ENCODE data around the gene SLC9C1.

Gene SLC9C1

DNA sequence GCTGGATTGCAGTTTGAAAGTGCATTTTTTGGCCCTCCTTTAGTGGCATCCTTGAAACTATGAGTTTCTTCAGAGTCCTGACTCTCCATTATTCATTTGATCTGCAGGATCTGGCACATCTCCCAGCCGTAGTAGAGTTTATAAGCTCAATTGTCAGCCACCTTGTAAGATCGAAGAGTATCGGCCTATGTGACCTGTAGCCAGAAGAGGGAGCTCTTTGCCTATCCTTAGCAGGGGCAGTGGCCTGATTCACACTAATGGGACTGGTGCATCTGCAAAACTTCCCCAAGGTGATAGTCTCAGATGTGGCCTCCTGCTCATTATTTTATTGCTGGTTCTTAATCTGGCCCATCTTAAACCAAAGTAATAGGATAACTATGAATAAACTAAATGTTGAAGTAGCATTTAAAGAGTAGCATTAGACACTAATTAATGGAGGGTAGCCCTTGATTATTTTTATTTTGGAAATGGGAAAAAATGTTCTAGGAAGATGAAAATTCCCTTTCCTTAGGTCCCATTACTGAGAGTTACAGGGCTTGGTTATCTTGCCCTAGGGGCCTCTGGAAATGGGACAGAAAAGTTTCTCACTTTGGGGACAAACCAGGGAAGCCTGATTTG is 182.1 kb downstream of the SLC9C1 start:
- Mint-ChIP-seq H3K36me3 (ENCODE audit: low read depth) (no peaks in the 10 kb centered on the region), H3K9me3 (no peaks in the 10 kb centered on the region), H3K27ac (no peak overlapping the region), H3K27me3 (peaks cover 14% of the 10 kb centered on the region), H3K4me1 (ENCODE audit: low read depth) (peaks cover 8% of the 10 kb centered on the region), H3K4me3 (no peak overlapping the region)
- intact Hi-C loops (cut with micrococcal nuclease) = loop anchor here (5.0 kb wide), 2 partner anchors 215 to 405 kb away; no protein-coding TSS in a partner anchor

DNA sequence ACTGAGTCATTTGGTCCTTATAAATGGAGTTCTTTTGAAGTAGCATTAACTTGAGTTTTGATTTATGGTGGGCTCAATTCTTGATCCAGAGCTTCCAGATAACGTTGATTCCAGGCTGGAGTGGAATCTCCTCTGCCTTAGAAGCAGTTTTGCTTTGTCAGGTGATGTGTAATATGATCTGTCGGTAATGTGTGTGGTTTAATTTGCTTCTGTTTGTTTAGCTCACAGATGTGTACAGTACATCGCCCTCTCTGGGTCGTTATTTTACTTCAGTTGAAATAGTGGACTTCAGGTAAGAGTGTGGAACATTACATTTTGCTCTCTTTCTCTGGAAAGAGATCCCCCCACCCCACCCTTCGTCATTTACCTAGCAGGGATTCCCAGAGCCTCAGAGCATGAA is 184.7 kb downstream of the SLC9C1 start:
- H3K27ac Mint-ChIP-seq = no peak overlapping the region
- no peaks in the 10 kb centered on the region for H3K36me3 Mint-ChIP-seq (ENCODE audit: low read depth)
- intact Hi-C loops (cut with micrococcal nuclease) = no loop called here
- H3K27me3 Mint-ChIP-seq = peaks cover 19% of the 10 kb centered on the region
- H3K4me1 Mint-ChIP-seq (ENCODE audit: low read depth) = no peaks in the 10 kb centered on the region
- H3K9me3 Mint-ChIP-seq = no peaks in the 10 kb centered on the region
- no peak overlapping the region for H3K4me3 Mint-ChIP-seq

DNA sequence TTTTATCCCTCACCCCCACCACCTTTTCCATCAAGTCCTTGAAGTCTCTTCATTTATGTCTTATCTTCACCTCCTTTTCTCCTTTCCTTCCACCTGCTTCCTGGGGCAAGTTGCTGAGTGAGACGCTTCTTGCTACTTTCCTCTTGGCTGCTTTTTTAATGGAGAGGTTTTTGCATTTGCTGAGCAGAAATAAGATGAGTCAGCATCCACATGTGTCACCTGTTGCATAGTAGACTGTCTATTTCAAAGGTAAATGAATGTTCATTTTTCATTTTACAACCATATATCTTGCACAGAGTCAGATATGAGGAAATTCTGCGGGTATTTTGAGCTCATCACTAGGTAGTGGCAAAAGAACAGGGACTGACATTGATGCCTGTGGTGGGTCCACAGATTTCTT is 189.2 kb downstream of the SLC9C1 start:
- intact Hi-C loops (cut with micrococcal nuclease) = no loop called here
- H3K9me3 Mint-ChIP-seq = no peaks in the 10 kb centered on the region
- no peaks in the 10 kb centered on the region for H3K36me3 Mint-ChIP-seq (ENCODE audit: low read depth)
- no peaks in the 10 kb centered on the region for H3K4me1 Mint-ChIP-seq (ENCODE audit: low read depth)
- H3K4me3 Mint-ChIP-seq = no peak overlapping the region
- peaks cover 31% of the 10 kb centered on the region for H3K27me3 Mint-ChIP-seq
- H3K27ac Mint-ChIP-seq = no peak overlapping the region

DNA sequence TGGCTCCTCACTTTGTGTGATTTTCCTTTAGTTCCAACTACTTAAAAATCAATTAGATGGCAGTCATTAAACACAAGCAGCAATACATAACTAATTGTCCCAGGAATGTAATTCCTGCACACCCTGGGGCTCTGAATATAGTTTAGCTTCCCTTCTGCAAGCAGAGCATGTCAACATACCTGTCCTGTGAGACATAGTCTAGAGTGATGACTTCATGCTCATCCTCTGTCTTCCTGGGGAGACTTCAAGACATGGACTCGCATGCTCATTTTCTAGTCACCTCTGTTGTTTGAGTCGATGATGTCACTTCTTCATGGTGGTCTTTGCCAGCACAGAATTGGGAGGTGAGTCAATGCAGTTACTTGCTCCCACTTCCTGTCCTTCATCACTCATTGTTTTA is 192.1 kb downstream of the SLC9C1 start:
- H3K9me3 Mint-ChIP-seq = no peaks in the 10 kb centered on the region
- no peaks in the 10 kb centered on the region for H3K36me3 Mint-ChIP-seq (ENCODE audit: low read depth)
- H3K27ac Mint-ChIP-seq = no peak overlapping the region
- intact Hi-C loops (cut with micrococcal nuclease) = no loop called here
- H3K4me3 Mint-ChIP-seq = no peak overlapping the region
- no peaks in the 10 kb centered on the region for H3K4me1 Mint-ChIP-seq (ENCODE audit: low read depth)
- H3K27me3 Mint-ChIP-seq = peaks cover 35% of the 10 kb centered on the region

DNA sequence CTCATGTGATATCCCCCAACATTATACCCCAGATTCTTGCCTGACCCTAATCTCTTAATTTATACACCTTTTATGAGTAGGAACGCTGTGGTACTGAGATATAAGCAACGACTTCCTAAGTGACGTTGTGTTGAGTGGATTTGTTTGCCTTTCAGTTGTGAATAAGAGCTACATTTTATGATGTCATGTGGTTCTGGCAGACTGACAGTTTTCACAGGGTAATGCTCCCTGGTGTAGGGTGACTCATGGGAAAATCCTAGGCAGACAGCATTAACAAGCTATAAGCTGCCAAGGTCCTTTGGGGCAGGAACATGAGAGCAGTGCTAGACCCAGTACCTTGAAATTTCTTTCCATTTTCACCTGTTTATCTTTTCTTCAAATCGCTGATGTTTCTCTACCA is 196.6 kb downstream of the SLC9C1 start:
- peaks cover 59% of the 10 kb centered on the region for H3K27me3 Mint-ChIP-seq
- intact Hi-C loops (cut with micrococcal nuclease) = no loop called here
- H3K27ac Mint-ChIP-seq = no peak overlapping the region
- H3K9me3 Mint-ChIP-seq = no peaks in the 10 kb centered on the region
- H3K4me3 Mint-ChIP-seq = no peak overlapping the region
- H3K36me3 Mint-ChIP-seq (ENCODE audit: low read depth) = no peaks in the 10 kb centered on the region
- peaks cover 9% of the 10 kb centered on the region for H3K4me1 Mint-ChIP-seq (ENCODE audit: low read depth)

DNA sequence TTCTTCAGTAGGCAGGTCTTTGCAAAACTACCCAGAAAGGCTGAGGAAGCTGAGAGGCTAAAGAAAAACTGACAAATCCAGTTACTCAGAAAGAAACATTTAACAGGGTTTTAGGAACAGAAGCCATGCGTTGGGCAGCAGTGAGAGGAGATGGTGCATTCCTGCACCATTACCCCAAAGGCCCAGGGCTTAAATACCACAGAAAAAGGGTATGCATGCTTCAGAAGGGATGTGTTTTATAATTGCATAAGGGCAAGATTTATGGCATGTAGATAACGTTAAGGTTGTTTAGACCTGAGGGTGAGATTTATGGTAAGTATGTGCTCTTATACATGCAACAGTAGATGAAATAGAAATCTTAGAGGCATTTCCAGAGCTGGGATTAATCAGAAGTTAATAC is 197.8 kb downstream of the SLC9C1 start:
- no peaks in the 10 kb centered on the region for H3K9me3 Mint-ChIP-seq
- H3K27me3 Mint-ChIP-seq = peaks cover 67% of the 10 kb centered on the region
- no peak overlapping the region for H3K27ac Mint-ChIP-seq
- peaks cover 13% of the 10 kb centered on the region for H3K4me1 Mint-ChIP-seq (ENCODE audit: low read depth)
- no peak overlapping the region for H3K4me3 Mint-ChIP-seq
- no peaks in the 10 kb centered on the region for H3K36me3 Mint-ChIP-seq (ENCODE audit: low read depth)
- intact Hi-C loops (cut with micrococcal nuclease) = no loop called here

DNA sequence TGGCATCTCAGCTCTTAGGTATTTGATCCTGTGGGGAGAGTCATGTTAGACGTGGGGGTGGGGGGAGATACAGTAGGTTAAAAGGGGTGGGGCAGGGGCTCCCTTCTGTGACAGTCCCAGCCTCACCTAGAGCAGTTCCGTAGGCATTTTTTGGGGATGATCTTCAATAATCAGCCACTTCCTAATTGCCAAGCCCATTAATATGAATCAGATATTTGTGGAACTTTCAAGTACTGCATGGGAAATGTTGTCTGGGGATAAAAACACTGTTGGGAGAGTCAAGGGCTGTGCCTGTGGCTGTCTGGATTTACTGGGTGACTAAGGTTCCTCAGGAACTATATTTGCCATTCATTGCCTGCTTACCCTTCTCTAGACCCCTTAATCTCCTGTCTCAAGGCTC is 198.3 kb downstream of the SLC9C1 start:
- Mint-ChIP-seq H3K4me3 (no peak overlapping the region), H3K36me3 (ENCODE audit: low read depth) (no peaks in the 10 kb centered on the region), H3K9me3 (no peaks in the 10 kb centered on the region), H3K4me1 (ENCODE audit: low read depth) (peaks cover 13% of the 10 kb centered on the region), H3K27me3 (peaks cover 71% of the 10 kb centered on the region), H3K27ac (no peak overlapping the region)
- intact Hi-C loops (cut with micrococcal nuclease) = no loop called here

DNA sequence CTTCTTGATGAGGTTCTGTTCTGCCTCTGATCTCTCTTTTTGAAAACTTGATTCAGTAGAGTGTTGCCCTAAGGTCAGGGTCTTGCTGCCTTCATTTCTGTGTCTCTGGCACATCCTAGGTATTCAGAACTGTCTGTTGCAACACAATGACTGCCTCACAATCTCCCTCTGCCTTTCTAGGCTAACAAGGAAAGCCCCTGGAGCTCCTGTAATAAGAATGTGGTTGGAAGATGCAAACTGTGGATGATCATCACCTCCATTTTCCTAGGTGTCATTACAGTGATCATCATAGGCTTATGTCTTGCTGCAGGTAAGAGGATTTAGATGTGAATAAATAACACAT is 200.9 kb downstream of the SLC9C1 start:
- intact Hi-C loops (cut with micrococcal nuclease) = no loop called here
- H3K4me3 Mint-ChIP-seq = no peak overlapping the region
- H3K9me3 Mint-ChIP-seq = no peaks in the 10 kb centered on the region
- no peak overlapping the region for H3K27ac Mint-ChIP-seq
- peaks cover 81% of the 10 kb centered on the region for H3K27me3 Mint-ChIP-seq
- no peaks in the 10 kb centered on the region for H3K36me3 Mint-ChIP-seq (ENCODE audit: low read depth)
- peaks cover 13% of the 10 kb centered on the region for H3K4me1 Mint-ChIP-seq (ENCODE audit: low read depth)

DNA sequence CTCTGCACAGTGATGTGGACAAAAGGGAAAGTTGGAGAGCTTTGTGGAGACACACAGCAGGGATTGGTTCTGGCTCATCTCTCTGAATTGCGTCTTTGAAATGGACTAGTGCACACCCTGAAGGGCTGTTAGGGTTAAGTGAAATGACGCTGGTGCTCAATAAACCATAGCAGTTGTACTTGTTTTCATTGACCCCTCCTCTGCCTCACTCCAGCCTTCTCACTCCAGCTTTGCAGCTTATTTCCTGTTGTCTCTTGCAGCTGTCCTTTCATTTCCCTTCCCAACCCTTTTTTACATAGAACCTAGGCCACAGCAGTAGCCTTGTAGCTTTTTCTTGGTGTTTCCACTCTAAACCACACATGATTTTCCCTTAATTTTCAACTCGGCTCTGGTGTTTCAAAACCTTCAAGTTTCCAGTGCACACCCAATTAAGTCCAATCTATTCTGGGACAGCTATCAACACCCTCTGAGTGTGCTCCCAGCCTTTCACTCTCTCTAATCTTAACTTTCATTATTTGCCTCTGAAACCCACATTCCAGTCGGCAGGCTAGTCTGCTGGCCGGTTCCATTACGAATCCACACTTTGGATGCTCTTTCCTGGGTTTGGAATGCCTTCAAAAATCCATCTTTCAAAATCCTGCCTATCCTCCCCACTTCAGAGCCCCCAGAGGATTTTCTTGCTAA is 201.4 kb downstream of the SLC9C1 start:
- Mint-ChIP-seq H3K4me1 (ENCODE audit: low read depth) (peaks cover 13% of the 10 kb centered on the region), H3K4me3 (no peak overlapping the region), H3K27ac (no peak overlapping the region), H3K27me3 (peaks cover 81% of the 10 kb centered on the region), H3K36me3 (ENCODE audit: low read depth) (no peaks in the 10 kb centered on the region), H3K9me3 (no peaks in the 10 kb centered on the region)
- intact Hi-C loops (cut with micrococcal nuclease) = no loop called here

DNA sequence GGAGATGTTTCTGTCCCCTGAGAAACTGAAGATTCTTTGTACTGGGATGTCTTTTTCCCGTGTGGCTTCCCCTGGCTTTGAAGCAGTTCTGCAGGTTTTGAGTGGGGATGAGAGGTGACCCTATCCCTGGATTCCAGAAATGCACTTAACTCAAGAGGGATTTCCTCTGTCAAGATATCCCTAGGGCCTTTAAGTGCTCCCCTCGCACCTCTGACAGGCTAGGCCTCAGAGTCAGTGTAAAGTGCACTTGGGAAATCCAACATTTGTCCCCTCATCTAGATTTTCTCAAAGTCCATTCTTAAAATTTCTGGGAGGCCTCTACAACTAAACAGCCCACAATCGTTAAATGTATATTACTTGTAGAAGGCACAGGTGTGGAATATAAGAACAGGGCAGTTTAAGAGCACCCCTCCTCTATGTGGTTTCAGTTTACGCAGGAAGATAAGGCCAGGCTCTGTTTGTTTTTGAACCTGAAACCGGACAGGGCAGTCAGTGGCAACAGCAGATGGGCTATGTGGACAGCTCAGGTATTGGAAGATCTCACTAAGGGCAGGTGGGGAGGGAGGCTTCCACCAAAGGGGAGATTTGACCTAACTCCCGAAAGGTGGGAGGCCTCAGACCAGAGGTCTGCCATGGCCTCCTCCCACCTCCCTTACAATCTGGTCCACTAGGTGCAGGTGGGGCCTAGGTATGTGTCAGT is 203.0 kb downstream of the SLC9C1 start:
- intact Hi-C loops (cut with micrococcal nuclease) = no loop called here
- H3K27ac Mint-ChIP-seq = no peak overlapping the region

More for the DNA sequence above, 203.0 kb downstream of the SLC9C1 start:
- Mint-ChIP-seq H3K4me3 (no peak overlapping the region), H3K9me3 (no peaks in the 10 kb centered on the region), H3K36me3 (ENCODE audit: low read depth) (no peaks in the 10 kb centered on the region), H3K27me3 (peaks cover 84% of the 10 kb centered on the region), H3K4me1 (ENCODE audit: low read depth) (peaks cover 26% of the 10 kb centered on the region)
